Esophagus muscularis mucosa (tissue), 4 donors: Measurements from ENCODE around the gene TBC1D8.

Source experiments
- EP300 ChIP-seq: sonication (generic); formaldehyde crosslinking; IDR thresholded peaks from one replicate; pipeline ENCODE4 v1.6.1; 2017; ENCODE audit warnings: antibody characterized with exemption
- POLR2A ChIP-seq: fragments of 450-650 bp; IDR thresholded peaks from one replicate; pipeline ENCODE4 v1.6.1; 2017; ENCODE audit warnings: antibody characterized with exemption, moderate library complexity, mild to moderate bottlenecking, low read depth
- TF ChIP-seq, protein P1 (sequence below), 3 experiments: fragments of 200-600 bp in 2 of 3; fragments of 450-650 bp in 1 of 3; sonication (generic) in 2 of 3; IDR thresholded peaks; one replicate each; pipeline ENCODE4 v1.5.1; 2017 to 2019; ENCODE audit warnings: antibody characterized with exemption in 3 of 3, mild to moderate bottlenecking in 2 of 3, moderate library complexity in 1 of 3

DNA sequence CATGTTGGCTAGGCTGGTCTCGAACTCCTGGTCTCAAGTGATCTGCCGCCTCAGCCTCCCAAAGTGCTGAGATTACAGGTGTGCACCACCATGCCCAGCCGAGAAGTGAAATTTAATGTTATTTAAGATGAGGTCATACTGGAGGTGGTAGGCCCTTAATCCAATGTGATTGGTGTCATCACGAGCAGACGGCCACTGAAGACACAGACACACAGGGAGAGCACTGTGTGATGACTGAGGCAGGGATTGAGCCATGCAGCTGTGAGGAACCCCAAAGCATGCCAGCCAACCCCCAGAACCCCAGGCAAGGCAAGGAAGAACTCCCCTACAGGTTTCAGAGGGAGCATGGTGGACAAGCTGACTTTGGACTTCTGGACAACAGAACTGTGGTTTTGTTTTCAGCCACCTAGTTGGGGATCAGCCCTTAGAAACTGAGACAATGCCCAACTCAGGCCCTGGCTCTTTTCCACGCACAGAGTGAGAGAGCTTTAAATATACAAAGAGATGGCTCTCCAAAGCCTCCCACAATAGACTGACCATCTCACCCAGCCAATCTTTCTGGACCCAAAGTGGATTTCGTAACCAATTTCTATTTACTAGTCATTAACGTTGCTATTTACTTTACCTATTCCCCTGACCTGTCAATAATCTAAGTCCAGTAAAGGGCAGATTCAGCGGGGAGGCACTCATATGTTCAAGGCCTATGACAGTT lies 34.2 kb downstream of the TBC1D8 start:
- TF ChIP-seq, protein P1, sequence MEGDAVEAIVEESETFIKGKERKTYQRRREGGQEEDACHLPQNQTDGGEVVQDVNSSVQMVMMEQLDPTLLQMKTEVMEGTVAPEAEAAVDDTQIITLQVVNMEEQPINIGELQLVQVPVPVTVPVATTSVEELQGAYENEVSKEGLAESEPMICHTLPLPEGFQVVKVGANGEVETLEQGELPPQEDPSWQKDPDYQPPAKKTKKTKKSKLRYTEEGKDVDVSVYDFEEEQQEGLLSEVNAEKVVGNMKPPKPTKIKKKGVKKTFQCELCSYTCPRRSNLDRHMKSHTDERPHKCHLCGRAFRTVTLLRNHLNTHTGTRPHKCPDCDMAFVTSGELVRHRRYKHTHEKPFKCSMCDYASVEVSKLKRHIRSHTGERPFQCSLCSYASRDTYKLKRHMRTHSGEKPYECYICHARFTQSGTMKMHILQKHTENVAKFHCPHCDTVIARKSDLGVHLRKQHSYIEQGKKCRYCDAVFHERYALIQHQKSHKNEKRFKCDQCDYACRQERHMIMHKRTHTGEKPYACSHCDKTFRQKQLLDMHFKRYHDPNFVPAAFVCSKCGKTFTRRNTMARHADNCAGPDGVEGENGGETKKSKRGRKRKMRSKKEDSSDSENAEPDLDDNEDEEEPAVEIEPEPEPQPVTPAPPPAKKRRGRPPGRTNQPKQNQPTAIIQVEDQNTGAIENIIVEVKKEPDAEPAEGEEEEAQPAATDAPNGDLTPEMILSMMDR (IDR thresholded peaks at IDR 0.05), result no peak
- TF ChIP-seq EP300 (no peak), POLR2A (no peak)
